M059J (cell line): ENCODE results near the gene CRNN. TPM values are rescaled to one million over a fixed set of nuclear protein-coding genes. Genes with fewer than 3 reads are reported as not detected.

Experiments used
- DNase-seq: peaks from one replicate; pipeline ENCODE4 v3.0.0-alpha.2; 2012; ENCODE audit warnings: low read depth
- total RNA-seq: library from RNA; depleted of rRNA; stranded (reverse); fragments of >200 nt; shearing (Covaris generic); gene quantifications from 2 replicates; pipeline ENCODE4 v1.2.3, GENCODE V29; 2014; rRNA removed

The CRNN gene
- total RNA-seq = not detected in 2 replicates

DNA sequence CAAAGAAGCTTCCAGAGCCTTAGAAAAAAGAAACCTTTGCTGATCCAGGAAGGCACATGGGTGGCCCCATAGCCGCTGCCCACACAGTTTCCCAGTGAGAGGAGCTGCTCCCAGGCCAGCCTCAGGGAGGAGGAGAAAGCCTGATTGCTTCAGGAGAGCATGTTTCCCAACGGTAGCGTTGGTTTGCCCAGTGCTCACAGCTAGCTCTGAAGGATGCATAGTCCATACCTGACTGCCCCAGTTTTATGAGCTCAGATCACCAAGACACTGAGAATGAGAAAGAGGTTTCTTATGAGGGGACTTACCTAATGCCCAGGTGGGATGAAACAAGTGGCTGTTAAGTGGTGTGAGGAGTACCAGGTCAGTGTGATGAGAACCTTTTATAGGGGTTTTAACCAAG is at the start of gene CRNN:
CRNN (minus strand) TSS at position 355 of the 400 bp plus-strand sequence. CDS start 2,030 bp downstream, outside the sequence.
- no peak for DNase-seq

DNA sequence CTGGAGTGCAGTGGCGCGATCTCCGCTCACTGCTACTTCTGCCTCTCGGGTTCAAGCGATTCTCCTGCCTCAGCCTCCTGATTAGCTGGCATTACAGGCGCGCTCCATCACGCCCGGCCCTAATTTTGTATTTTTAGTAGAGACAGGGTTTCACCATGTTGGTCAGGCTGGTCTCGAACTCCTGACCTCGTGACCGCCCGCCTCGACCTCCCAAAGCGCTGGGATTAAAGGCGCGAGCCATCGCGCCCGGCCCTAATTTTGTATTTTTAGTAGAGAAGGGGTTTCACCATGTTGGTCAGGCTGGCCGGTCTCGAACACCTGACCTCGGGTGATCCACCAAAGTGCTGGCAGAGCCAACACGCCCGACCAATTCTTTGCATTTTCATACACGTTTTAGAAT is 48.6 kb upstream of the CRNN start:
- DNase-seq = no peak

DNA sequence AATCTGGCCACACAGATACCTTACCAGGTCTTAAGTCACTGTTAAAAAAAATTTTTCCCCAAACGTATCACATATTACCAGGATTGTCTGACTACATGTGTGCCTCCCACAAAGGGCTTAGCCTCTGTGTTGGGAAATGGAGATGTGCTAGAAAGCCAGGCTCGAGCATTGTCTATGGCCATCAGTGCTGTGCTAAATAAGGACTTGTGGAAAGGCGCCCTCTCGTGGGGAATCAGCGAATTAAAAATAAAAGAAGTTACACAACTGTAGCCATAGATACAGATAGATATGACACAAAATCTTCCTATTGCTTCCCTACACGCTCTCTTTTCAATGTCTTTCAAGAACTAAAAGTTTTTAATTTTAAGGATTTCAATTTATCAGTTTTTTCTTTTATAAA is 47.5 kb upstream of the CRNN start:
- DNase-seq = peak; percentile 71

DNA sequence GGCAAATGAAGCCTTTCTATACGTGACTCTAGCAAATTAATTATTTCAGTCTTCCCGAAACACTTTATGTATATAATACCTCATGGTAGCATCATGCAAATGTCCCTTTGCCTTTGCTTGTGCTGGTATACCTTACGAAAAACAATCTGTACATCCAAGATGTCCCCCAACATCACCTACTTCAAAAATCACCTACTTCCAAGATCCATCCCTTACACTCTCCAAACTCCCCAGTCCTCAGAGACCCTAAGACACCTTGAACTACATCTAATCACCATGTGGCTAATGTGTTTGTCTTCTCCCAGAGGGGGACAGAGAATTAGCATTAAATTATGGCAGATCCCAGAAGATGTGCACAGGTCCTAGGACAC is 46.5 kb upstream of the CRNN start:
- DNase-seq = no peak

- peak; percentile 74 for DNase-seq
Observed at GRCh38 chr1:152459596-152460528, 45.8 kb upstream of the CRNN start.

- peak; percentile 70 for DNase-seq
Observed at GRCh38 chr1:152458384-152459185, 44.5 kb upstream of the CRNN start.

DNA sequence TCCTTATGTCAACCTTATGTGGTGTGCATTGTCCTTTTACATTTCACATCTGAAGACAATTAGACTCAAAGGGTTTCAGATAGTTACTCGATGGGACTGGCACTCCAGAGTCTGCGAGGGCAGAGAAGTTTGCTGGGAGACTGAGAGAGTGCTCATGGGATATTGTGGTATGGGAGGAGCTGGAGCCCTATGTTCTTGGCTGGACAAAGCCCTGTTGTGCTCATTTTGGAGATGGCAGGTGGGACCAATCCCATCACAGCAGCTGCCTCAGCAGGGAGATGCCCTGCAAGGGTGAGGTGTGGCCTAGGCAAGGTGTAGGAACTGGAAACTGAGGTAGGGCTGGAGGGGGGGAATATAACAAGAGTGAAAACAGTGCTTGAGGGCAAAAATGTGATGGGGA is 43.5 kb upstream of the CRNN start:
- DNase-seq = no peak

DNA sequence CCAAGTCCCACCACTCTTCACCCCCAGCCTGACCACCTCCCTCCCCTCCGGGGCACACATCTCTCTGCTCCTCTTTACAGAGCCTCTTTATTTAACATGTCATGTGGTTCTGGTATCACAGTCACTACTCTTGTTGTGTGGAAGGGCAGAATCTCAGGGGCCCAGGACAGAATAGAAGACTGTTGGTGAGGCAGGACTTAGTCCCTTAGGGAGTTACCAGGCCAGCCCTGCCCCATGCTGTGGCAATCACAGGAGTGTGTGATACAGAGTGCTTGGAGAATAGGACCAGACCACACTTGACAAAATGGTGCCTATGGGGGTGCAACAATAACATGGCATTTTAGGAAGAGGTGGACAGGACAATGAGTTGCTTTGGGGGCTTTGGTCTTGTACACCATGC is 43.0 kb upstream of the CRNN start:
- DNase-seq = no peak

DNA sequence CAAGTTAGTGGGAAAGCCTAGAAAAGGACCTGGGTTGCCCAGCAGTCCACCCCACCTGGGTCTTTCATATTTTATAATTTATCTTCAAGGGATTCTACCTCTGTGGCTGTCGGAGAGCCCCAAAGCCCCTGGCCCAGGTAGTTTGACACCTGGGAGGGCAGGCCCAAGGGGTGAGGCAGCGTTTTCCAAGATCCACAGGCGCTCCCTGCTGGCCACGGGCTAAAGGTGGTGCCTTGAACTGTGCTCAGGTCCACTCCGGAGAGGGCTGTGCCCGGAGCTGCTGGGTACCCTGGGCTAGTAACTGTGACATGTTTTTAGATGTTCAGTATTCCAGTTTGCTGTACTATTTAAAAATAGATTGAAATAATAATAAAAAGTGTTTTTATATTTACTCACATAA is 37.2 kb upstream of the CRNN start:
- DNase-seq = no peak

- DNase-seq = no peak
Observed at GRCh38 chr1:152449661-152450060, 35.6 kb upstream of the CRNN start.

DNA sequence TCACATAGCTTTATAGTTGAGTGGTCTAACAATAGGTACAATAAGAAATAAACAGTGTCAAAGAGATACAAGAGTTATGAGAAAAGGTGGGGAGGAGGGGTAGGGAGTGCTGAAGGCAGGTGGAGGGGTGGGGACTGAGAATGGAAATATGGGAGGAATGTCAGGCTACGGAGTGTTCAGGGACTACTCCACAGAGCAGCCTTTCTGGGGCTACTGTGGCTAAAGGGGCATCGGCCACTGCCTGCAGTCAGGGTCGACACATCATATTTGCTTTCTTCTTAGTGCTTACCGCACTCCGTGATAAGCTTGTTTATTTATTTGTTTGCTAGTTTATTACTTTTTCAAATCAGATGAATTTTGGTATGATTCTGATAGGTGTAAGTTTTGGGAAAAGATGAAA is 34.4 kb upstream of the CRNN start:
- DNase-seq = no peak

GRCh38 chr1:152448095-152448494 is 34.0 kb upstream of the CRNN start:
- peak; percentile 23 for DNase-seq

GRCh38 chr1:152447484-152447883 is 33.4 kb upstream of the CRNN start:
- DNase-seq = no peak

DNA sequence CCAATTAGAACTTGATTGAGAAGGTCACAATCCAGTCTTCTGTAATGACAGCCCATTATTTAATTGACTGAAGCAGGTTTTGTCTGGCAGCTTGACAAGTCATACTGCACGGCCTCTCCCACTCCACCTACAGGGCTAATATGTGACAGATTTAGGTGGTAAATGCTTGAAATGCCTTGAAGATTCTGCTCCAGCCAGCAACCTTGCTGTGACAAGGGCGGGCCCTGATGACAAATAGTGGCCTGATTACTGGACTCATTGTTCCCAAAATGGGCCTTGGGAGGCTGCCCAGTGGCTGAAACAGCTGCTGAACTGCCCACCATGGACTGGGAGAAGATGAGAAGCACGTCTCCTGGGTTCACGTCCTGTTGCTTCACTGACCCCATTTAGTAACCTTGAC is 30.0 kb upstream of the CRNN start:
- DNase-seq = peak; percentile 3

- DNase-seq = peak; percentile 93
Observed at GRCh38 chr1:152442765-152443164, 28.7 kb upstream of the CRNN start.

- DNase-seq = no peak
Observed at GRCh38 chr1:152442301-152442700, 28.2 kb upstream of the CRNN start.

GRCh38 chr1:152441756-152442155 is 27.7 kb upstream of the CRNN start:
- DNase-seq = no peak

DNA sequence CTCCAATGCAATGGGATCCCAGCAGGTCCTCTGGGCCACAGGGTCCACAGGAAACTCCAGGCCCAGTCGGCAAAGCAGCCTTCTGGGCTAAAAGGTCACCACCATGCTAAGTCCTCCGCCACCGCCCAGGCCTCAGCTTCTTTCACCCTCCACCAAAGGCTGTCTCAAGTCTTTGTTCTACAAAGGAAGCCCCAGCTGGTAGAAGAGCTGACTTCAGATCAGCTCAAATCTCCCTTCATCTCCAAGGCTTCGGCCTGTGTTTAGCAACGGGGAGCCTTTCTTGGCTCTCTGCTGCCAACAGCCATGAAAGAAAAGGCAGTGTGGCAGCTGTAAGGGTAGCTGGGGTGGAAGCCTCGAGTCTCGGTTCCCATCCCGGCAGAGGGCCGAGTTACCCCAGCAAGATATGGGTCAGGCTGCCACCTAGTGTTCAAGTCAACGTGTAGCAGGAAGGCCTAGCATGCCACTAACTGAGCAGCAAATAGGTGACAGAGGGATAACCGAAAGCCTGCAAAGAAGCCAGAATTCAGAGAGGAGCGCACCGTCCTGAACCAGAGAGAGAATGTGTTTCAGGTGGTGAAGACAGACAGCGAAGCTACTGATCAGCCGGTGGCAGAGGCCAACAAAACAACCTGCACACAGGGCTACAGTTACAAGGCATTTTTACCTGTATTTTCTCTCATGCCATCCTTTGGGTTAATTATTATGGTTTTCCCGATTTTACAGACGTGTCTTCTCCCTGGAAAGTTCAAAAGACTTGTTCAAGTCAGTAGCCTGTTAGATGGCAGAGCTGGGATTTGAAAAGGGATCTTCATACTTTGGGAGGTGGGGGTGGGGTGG is 26.8 kb upstream of the CRNN start:
- DNase-seq = peak; percentile 77

- DNase-seq = peak; percentile 70
Observed at GRCh38 chr1:152436593-152437496, 22.8 kb upstream of the CRNN start.

DNA sequence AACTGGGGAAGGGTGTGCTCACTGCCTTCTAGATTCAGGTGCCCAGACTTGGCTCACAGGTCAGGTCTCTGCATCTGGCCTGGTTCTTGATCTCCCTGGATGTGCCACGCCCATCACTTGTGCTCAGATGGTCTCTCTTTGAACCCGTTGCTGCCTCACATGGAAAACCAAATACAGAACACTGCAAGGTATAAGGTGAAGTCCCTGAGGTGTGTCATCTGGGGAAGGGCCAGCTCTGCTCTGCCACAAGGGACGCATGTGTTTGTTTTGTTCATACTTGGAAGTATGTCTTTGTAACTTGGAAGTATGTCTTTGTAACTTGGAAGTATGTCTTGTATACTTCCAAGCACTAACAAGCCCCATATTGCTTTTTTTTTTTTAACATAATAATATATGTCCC is 13.4 kb upstream of the CRNN start:
- DNase-seq = no peak

DNA sequence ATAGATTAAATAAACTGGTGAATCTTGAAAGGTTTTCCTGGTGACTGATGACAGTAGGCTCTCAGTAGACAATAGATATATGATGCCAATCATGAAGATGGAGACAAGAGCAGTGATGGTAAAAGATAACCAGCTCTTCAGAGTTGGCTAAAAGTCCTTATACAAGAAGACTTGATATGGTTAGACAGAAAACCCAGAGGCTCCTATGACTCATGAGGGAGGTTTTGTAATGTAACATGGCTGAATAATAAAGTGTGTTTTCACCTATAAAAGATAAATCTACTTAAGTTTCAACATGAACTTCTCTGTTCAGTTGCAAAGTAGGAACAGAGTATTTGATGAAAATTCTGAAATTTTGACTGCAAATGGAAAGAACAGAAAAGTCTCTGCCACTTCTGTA is 12.7 kb upstream of the CRNN start:
- DNase-seq = no peak
